CD4-positive, CD25-positive, alpha-beta regulatory T cell (primary cell): Measurements from ENCODE around the gene TREH. TPM values are rescaled to one million over a fixed set of nuclear protein-coding genes. Genes with fewer than 3 reads are reported as not detected.

Source experiments
- ATAC-seq, 2 donors: fragments of 150-1000 bp; cut with Tn5 transposase; one replicate each; pipeline ENCODE4 v1.10.0; 2021; ENCODE audit warnings: low read depth in 2 of 2, moderate number of reproducible peaks in 2 of 2, moderate library complexity in 1 of 2
- DNase-seq, 3 donors: peaks; one replicate each; pipeline versions ENCODE4 v3.0.0 to v3.0.0-alpha.2; 2012 to 2022; ENCODE audit warnings: mixed read lengths in 1 of 3
- H3K27ac ChIP-seq: one replicate; pipeline ENCODE4 v1.7.0; 2013; ENCODE audit warnings: mild to moderate bottlenecking, low read length; ENCODE audit not compliant: insufficient read depth, poor library complexity, severe bottlenecking
- H3K27me3 ChIP-seq: one replicate; pipeline ENCODE4 v1.7.0; 2013; ENCODE audit warnings: low read length; ENCODE audit not compliant: control insufficient read depth, insufficient read depth
- H3K36me3 ChIP-seq: one replicate; pipeline ENCODE4 v1.7.0; 2013; ENCODE audit warnings: mild to moderate bottlenecking, low read length, moderate library complexity; ENCODE audit not compliant: control insufficient read depth, insufficient read depth
- H3K4me1 ChIP-seq: 2 replicates; pipeline ENCODE4 v1.7.0; 2013; ENCODE audit warnings: mild to moderate bottlenecking, low read length; ENCODE audit not compliant: insufficient read depth, control insufficient read depth, poor library complexity, severe bottlenecking
- H3K4me3 ChIP-seq: one replicate; pipeline ENCODE4 v1.7.0; 2013; ENCODE audit warnings: low read depth, mild to moderate bottlenecking, low read length, moderate library complexity
- H3K9me3 ChIP-seq, 2 experiments: 1 replicate in 1 of 2; 2 replicates in 1 of 2; pipeline ENCODE4 v1.7.0; 2013; ENCODE audit warnings: low read length in 2 of 2, mild to moderate bottlenecking in 1 of 2, moderate library complexity in 1 of 2; ENCODE audit not compliant: control insufficient read depth in 2 of 2
- H3K27ac Mint-ChIP-seq, 3 donors: one replicate each; pipeline ENCODE4 v1.8.0; 2020 to 2022; ENCODE audit warnings: mild to moderate bottlenecking in 3 of 3, mixed read lengths in 3 of 3, moderate library complexity in 2 of 3
- H3K27me3 Mint-ChIP-seq: one replicate; pipeline ENCODE4 v1.8.0; 2022; ENCODE audit warnings: mild to moderate bottlenecking, mixed read lengths
- H3K36me3 Mint-ChIP-seq: one replicate; pipeline ENCODE4 v1.8.0; 2020; ENCODE audit warnings: mixed read lengths
- H3K4me1 Mint-ChIP-seq, 4 donors: one replicate each; pipeline ENCODE4 v1.8.0; 2020 to 2022; ENCODE audit warnings: mixed read lengths in 4 of 4, mild to moderate bottlenecking in 1 of 4
- H3K4me3 Mint-ChIP-seq, 4 donors: one replicate each; pipeline ENCODE4 v1.8.0; 2020 to 2022; ENCODE audit warnings: mild to moderate bottlenecking in 4 of 4, mixed read lengths in 4 of 4, moderate library complexity in 3 of 4
- H3K9me3 Mint-ChIP-seq, 7 donors: one replicate each; pipeline ENCODE4 v1.8.0; 2020 to 2022; ENCODE audit warnings: mixed read lengths in 7 of 7, mild to moderate bottlenecking in 3 of 7, moderate library complexity in 2 of 7
- polyA plus RNA-seq, 4 donors: library from polyadenylated mRNA; unstranded; fragments of 300-500 nt; fragmentation: Illumina TruSeq; gene quantifications; one replicate each; pipeline ENCODE4 v1.2.3, GENCODE V29; 2021
- total RNA-seq: library from RNA; stranded (reverse); gene quantifications from one replicate; pipeline ENCODE4 v1.2.3, GENCODE V29; 2022

TREH gene
- total and polyA plus RNA-seq, 5 donors from 2014 or later = not detected

DNA sequence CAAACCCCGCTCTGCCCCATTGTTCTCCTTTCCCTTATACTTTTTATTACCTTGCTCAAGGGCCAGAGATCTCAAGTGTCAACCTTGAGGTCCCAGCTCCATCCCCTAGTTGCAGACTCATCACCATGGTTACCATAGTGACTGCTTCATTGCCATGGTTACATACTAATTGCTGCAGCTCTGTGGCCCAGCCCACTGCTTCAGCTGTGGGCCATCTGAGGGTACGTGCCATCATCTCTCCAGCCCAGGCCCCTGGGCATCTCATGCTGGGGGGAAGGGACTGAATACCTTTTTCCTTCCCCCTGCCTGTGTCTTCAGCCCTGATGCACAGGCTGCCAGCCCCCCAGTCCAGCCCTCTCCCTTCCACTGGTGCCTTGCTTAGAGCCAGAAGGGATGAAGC, 22.2 kb downstream of the TREH start:
- Histone ChIP-seq H3K36me3 (no peaks in the 10 kb centered on the region), H3K9me3 (no peaks in the 10 kb centered on the region), H3K4me1 (peaks cover 4% of the 10 kb centered on the region), H3K4me3 (no peak overlapping the region), H3K27ac (no peak overlapping the region), H3K27me3 (no peaks in the 10 kb centered on the region)
- peaks cover 9% of the 10 kb centered on the region for H3K27me3 Mint-ChIP-seq
- ATAC-seq (no peak), DNase-seq (no peak)
- H3K36me3 Mint-ChIP-seq = no peaks in the 10 kb centered on the region
- H3K9me3 Mint-ChIP-seq = no peaks in the 10 kb centered on the region
- H3K27ac Mint-ChIP-seq = peak overlapping the region in 1 of 3 donors; percentile 26
- H3K4me1 Mint-ChIP-seq = peaks cover 0 to 14% (median 11%) of the 10 kb centered on the region in 4 donors
- no peak overlapping the region for H3K4me3 Mint-ChIP-seq

DNA sequence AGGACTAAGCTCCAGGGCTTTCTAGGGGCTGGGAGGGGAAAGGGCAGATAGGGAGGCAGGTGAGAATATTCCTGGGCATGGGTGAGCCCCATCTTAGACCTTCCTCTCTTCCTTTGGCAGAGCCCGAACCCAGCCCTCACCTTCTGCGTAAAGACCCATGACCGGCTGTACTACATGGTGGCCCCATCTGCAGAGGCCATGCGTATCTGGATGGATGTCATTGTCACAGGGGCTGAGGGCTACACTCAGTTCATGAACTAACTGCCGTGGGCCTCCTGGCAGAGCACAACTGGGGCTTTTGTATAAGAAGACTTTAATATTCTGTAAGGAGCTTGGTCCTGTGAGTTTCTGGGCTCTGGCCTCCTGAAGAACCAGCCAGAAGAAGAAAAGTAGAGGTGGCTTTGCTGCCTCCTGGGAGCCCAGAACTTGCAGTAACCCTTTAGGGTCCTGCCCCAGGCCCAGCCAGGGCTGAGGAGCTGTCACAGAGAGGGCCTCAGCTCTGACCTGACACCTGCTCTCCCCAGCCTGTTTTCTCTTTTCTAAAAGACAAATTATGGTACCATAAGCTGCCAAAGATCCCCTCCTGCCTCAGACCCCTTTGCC, 22.8 kb downstream of the TREH start:
- ATAC-seq = no peak
- Mint-ChIP-seq H3K9me3 (no peaks in the 10 kb centered on the region), H3K4me1 (peaks cover 0 to 16% (median 11%) of the 10 kb centered on the region in 4 donors), H3K36me3 (no peaks in the 10 kb centered on the region), H3K27ac (no peak overlapping the region), H3K27me3 (peaks cover 9% of the 10 kb centered on the region), H3K4me3 (no peak overlapping the region)
- Histone ChIP-seq H3K4me3 (no peak overlapping the region), H3K36me3 (no peaks in the 10 kb centered on the region), H3K27ac (no peak overlapping the region), H3K4me1 (peaks cover 4% of the 10 kb centered on the region), H3K9me3 (no peaks in the 10 kb centered on the region), H3K27me3 (no peaks in the 10 kb centered on the region)
- no peak for DNase-seq

DNA sequence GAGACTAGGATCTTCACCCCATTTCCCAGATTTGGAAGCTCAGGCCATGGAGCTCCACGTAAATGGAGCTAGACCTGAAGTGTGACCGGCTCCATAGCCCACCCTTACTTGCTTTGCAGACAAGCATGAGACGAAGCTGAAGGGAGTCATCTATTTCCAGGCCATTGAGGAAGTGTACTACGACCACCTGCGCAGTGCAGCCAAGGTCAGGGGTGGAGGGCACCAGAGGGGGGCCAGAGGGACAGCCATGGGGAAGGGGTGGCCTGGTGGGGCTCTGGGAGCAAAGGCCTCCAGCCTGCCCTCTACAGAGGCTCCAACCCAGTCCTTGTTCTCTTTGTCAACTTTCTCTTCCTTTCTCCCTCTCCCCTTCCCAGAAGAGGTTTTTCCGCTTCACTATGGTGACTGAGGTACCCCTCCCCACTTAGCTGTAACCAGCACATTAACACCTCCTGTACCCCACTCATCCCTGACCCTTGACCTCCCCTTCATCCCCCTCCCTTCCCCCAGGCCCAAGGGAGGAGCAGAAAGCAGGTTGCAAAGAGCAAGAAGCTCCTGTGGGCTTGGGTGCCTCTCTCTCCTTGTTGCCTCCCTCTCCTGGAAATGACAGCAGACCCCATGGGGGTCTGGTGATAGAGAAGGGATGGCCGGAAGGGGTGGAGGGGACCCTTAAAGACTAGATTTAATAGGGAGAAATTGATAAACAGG, 23.8 kb downstream of the TREH start:
- Mint-ChIP-seq H3K27me3 (peaks cover 9% of the 10 kb centered on the region), H3K4me1 (peaks cover 0 to 16% (median 11%) of the 10 kb centered on the region in 4 donors), H3K4me3 (no peak overlapping the region), H3K9me3 (no peaks in the 10 kb centered on the region), H3K36me3 (no peaks in the 10 kb centered on the region), H3K27ac (no peak overlapping the region)
- Histone ChIP-seq H3K4me1 (peaks cover 4% of the 10 kb centered on the region), H3K4me3 (no peak overlapping the region), H3K27ac (no peak overlapping the region), H3K9me3 (no peaks in the 10 kb centered on the region), H3K27me3 (no peaks in the 10 kb centered on the region), H3K36me3 (no peaks in the 10 kb centered on the region)
- DNase-seq (no peak), ATAC-seq (no peak)

DNA sequence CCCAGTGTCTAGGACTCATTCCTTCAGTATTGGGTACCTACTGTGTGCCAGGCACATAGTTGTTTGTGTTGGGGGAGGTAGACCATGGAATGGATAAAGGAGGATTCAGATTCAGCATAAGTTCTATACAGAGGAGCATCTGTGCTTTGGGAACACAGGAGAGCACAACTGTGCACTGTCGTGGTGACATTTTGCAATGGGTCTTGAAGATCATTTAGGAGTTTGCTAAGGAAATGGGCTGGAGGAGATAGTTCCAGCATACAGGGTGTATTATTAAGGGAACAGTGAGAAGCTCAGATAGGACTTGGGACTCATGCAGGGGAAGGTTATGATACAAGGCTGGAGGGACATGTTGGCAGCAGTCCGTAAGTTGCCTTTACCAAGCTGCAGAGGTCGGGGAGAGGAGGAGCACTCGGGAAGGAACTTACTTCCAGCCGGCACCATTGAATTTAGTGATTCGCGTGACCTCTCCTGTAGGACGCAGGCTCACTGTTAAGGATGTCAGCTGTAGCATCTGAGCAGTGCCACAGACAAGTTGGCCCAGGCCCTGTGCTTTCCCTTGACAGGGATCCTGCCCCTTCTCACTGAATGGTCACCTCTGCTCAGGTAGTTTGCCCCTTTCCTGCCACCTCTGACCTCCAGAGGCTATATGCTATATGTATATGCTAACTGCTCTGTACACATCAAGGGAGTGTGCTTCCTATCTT, 25.6 kb downstream of the TREH start:
- no peaks in the 10 kb centered on the region for H3K4me1 ChIP-seq
- no peak overlapping the region for H3K27ac ChIP-seq
- H3K4me3 ChIP-seq = no peak overlapping the region
- no peak overlapping the region for H3K4me3 Mint-ChIP-seq
- H3K4me1 Mint-ChIP-seq = peaks cover 0 to 14% (median 10%) of the 10 kb centered on the region in 4 donors
- DNase-seq (no peak), ATAC-seq (no peak)
- peak overlapping the region in 2 of 3 donors; percentile 17 to 35 for H3K27ac Mint-ChIP-seq
- no peaks in the 10 kb centered on the region for H3K36me3 ChIP-seq
- H3K27me3 Mint-ChIP-seq = peaks cover 9% of the 10 kb centered on the region
- no peaks in the 10 kb centered on the region for H3K9me3 ChIP-seq
- H3K9me3 Mint-ChIP-seq = no peaks in the 10 kb centered on the region
- H3K36me3 Mint-ChIP-seq = no peaks in the 10 kb centered on the region
- H3K27me3 ChIP-seq = no peaks in the 10 kb centered on the region

DNA sequence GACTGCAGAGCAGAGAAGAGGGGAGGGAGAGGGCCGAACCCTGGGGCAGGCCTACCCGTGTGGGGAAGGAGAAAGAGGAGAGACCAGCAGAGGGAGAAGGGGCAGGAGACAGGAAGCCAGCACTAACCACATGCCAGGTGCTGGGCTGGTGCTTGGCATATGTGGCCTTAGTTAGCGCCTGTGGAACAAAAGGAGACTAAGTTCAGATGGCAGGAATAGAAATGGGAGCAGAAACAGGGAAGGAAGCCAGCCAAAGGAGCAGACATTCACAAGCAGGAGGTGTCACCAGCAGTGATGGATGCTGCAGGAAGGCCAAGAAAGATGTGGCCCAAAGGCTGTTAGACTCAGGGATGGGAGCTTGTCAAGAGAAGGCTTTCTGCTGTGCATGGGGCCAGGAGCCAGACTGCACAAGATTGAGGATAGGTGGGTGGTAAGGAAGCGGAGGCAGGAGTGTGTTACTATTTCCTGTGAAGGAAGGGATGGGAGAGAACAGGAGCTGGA, 26.7 kb downstream of the TREH start:
- ATAC-seq = peak in 1 of 2 donors; percentile 46
- Mint-ChIP-seq H3K9me3 (no peaks in the 10 kb centered on the region), H3K36me3 (no peaks in the 10 kb centered on the region), H3K4me1 (peaks cover 0 to 13% (median 10%) of the 10 kb centered on the region in 4 donors), H3K27ac (peak overlapping the region in 2 of 3 donors; percentile 57 to 86), H3K4me3 (peak overlapping the region in 1 of 4 donors; percentile 55), H3K27me3 (peaks cover 9% of the 10 kb centered on the region)
- Histone ChIP-seq H3K36me3 (no peaks in the 10 kb centered on the region), H3K27ac (no peak overlapping the region), H3K4me3 (no peak overlapping the region), H3K4me1 (no peaks in the 10 kb centered on the region), H3K27me3 (no peaks in the 10 kb centered on the region), H3K9me3 (no peaks in the 10 kb centered on the region)
- peak in 1 of 3 donors; percentile 17 for DNase-seq

DNA sequence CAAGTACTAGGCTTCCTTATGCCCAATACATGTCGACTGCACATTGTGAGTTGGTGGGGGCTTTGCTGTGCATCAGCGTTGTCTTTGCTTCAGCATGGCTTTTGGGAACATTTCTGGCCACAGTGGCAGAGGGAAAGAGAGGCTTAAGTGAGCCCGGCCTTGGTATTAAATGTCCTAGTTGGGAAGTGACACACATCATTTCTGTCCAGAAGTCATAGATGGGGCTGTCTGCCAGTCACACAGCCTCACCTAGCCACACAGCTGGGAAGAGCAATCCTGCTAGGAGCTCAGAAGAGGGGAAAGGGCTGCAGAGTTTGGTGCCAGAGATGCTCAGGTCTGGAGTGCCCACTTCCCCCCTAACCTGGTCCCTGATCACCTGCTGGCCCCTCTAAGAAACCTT, 27.6 kb downstream of the TREH start:
- DNase-seq = no peak
- Histone ChIP-seq H3K9me3 (no peaks in the 10 kb centered on the region), H3K4me3 (no peak overlapping the region), H3K27me3 (no peaks in the 10 kb centered on the region), H3K36me3 (no peaks in the 10 kb centered on the region), H3K4me1 (no peaks in the 10 kb centered on the region), H3K27ac (no peak overlapping the region)
- no peak for ATAC-seq
- no peaks in the 10 kb centered on the region for H3K9me3 Mint-ChIP-seq
- H3K27me3 Mint-ChIP-seq = peaks cover 9% of the 10 kb centered on the region
- H3K4me3 Mint-ChIP-seq = no peak overlapping the region
- H3K4me1 Mint-ChIP-seq = peaks cover 0 to 10% (median 8%) of the 10 kb centered on the region in 4 donors
- H3K36me3 Mint-ChIP-seq = no peaks in the 10 kb centered on the region
- no peak overlapping the region for H3K27ac Mint-ChIP-seq

DNA sequence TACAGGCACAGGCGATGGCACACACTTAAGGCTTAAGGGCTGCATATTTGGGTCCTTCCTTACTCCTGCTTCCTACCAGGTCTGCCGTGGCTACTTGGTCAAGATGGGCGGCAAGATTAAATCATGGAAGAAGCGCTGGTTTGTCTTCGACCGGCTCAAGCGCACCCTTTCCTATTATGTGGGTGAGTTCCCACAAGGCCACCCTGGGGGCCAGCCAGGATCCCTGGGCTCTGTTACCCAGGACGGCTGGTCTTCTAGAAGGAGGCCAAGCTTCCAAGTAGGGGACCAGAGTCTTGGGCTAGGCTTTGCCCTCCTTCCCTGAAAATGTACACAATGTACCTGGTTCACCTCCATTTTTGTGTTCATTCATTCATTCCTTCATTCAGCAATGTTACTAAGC, 29.1 kb downstream of the TREH start:
- no peaks in the 10 kb centered on the region for H3K27me3 ChIP-seq
- H3K4me3 ChIP-seq = no peak overlapping the region
- H3K4me1 ChIP-seq = no peaks in the 10 kb centered on the region
- H3K27ac ChIP-seq = no peak overlapping the region
- DNase-seq (no peak), ATAC-seq (no peak)
- Mint-ChIP-seq H3K27ac (no peak overlapping the region), H3K9me3 (no peaks in the 10 kb centered on the region), H3K4me3 (no peak overlapping the region), H3K36me3 (no peaks in the 10 kb centered on the region), H3K4me1 (peaks cover 0 to 10% (median 8%) of the 10 kb centered on the region in 4 donors), H3K27me3 (peaks cover 15% of the 10 kb centered on the region)
- no peaks in the 10 kb centered on the region for H3K36me3 ChIP-seq
- H3K9me3 ChIP-seq = no peaks in the 10 kb centered on the region
